ENCODE measurements around the gene ASH1L.
"Not testable (repeated sequence)": the region's sequence is repeated elsewhere in the genome, so short reads cannot be mapped to it uniquely, and the experiment has no call there.

ASH1L gene

DNA sequence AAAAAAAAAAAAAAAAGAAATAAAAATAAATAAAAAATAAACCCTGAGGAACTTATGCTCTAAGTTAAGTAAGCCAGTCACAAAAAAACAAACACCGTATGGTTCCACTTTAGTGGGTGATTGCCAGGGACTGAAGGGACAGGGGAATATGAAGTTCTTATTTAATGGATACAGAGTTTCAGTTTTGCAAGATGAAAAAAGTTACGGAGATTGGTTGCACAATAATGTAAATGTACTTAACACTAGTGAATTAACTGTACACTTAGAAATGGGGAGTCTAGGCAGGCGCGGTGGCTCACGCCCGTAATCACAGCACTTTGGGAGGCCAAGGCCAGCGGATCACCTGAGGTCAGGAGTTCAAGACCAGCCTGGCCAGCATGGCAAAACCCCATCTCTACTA, 111.4 kb downstream of the ASH1L start:
- DNase-seq (ENCODE audit: low read depth): no peak

GRCh38 chr1:155442431-155442830, 120.2 kb downstream of the ASH1L start:
- not testable (repeated sequence) for DNase-seq (ENCODE audit: low read depth)

GRCh38 chr1:155437405-155437804, 125.2 kb downstream of the ASH1L start:
- no peak for DNase-seq (ENCODE audit: low read depth)

DNA sequence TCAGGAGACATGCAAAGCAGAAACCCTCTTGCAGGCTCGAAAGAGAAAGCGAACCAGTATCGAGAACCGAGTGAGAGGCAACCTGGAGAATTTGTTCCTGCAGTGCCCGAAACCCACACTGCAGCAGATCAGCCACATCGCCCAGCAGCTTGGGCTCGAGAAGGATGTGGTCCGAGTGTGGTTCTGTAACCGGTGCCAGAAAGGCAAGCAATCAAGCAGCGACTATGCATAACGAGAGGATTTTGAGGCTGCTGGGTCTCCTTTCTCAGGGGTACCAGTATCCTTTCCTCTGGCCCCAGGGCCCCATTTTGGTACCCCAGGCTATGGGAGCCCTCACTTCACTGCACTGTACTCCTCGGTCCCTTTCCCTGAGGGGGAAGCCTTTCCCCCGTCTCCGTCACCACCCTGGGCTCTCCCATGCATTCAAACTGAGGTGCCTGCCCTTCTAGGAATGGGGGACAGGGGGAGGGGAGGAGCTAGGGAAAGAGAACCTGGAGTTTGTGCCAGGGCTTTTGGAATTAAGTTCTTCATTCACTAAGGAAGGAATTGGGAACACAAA, 128.7 kb downstream of the ASH1L start:
- DNase-seq (ENCODE audit: low read depth): not testable (repeated sequence)

DNA sequence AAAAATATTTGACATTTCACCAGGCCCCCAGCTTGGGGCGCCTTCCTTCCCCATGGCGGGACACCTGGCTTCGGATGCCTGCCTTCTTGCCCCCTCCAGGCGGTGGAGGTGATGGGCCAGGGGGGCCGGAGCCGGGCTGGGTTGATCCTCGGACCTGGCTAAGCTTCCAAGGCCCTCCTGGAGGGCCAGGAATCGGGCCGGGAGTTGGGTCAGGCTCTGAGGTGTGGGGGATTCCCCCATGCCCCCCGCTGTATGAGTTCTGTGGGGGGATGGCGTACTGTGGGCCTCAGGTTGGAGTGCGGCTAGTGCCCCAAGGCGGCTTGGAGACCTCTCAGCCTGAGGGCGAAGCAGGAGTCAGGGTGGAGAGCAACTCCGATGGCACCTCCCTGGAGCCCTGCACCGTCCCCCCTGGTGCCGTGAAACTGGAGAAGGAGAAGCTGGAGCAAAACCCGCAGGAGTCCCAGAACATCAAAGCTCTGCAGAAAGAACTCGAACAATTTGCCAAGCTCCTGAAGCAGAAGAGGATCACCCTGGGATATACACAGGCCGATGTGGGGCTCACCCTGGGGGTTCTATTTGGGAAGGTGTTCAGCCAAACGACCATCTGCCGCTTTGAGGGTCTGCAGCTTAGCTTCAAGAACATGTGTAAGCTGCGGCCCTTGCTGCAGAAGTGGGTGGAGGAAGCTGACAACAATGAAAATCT, 129.3 kb downstream of the ASH1L start:
- not testable (repeated sequence) for DNase-seq (ENCODE audit: low read depth)

DNA sequence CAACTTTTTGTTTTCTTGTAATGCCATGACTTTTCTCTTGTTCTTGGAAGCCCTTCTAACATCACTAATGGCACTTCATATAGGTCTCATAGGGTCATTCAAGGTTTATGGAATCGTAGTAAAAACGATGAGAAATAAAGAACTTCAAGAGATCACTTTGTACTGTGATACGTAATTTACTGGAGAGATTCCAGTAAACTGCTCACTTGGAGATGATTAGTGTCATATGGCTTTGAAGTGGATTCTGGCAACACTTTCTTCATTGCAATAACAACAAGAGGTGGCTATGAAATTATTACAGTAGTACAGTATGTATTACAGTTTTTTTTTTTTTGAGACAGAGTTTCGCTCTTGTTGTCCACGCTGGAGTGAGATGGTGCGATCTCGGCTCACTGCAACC, 138.5 kb downstream of the ASH1L start:
- no peak for DNase-seq (ENCODE audit: low read depth)

DNA sequence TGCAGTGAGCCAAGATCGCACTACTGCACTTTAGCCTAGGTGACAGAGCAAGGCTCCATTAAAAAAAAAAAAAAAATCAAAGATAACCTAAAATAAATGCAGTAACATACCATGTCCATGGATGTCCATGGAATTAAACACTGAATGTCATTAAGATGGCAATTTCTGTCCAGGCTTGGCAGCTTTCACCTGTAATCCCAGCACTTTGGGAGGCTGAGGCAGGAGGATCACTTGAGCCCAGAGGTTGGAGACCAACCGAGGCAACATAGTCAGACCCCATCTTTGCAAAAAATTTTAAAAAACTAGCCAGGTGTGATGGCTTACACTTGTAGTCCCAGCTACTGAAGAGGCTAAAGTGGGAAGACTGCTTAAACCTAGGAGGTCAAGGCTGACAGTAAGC, 141.8 kb downstream of the ASH1L start:
- DNase-seq (ENCODE audit: low read depth): no peak

DNA sequence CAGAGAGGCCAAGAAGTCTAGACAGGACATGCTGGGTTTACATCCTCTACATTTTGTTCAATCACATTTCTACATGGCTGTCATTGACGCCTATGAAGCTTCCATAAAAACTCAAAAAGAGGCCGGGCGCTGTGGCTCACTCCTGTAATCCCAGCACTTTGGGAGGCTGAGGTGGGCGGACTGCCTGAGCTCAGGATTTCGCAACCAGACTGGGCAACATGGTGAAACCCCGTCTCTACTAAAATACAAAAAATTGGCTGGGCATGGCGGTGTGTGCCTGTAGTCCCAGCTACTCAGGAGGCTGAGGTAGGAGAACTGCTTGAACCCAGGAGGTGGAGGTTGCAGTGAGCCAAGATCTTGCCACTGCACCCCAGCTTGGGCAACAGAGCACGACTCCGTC, 150.8 kb downstream of the ASH1L start:
- DNase-seq (ENCODE audit: low read depth): not testable (repeated sequence)

DNA sequence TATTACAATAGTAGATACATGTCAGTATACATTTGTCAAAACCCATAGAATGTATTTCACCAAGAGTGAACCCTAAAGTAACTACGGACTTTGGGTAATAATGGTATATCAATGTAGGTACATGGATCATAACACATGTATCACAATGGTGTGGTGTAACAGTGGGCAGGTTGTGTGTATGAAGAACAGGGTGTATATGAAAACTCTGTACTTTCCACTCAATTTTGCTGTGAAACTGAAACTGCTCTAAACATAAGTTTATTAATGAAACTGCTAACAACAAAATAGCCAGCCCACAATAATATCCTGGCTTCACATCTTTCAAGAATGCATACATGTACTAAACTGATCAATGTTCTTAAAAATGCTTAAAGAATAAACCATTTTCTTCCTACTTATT, 151.7 kb downstream of the ASH1L start:
- no peak for DNase-seq (ENCODE audit: low read depth)

DNA sequence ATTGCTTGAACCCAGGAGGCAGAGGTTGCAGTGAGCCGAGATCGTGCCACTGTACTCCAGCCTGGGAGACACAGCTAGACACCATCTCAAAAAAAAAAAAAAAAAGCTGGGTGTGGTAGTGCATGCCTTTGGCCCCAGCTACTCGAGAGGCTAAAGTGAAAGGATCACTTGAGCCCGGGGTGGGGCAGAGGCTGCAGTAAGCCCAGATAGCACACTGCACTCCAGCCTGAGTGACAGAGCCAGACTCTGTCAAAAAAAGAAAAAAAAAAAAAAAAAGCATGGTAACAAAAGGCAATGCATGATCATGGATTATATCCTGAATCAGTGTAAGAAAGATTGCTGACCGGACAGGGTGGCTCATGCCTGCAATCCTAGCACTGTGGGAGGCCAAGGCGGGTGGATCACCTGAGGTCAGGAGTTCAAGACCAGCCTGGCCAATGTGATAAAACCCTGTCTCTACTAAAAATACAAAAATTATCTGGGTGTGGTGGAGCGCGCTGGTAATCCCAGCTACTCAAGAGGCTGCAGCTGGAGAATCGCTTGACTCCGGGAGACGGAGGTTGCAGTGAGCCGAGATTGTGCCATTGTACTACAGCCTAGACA, 165.6 kb downstream of the ASH1L start:
- no peak for DNase-seq (ENCODE audit: low read depth)

GRCh38 chr1:155392898-155393411, 169.6 kb downstream of the ASH1L start:
- DNase-seq (ENCODE audit: low read depth): no peak

GRCh38 chr1:155389826-155390225, 172.8 kb downstream of the ASH1L start:
- no peak for DNase-seq (ENCODE audit: low read depth)

DNA sequence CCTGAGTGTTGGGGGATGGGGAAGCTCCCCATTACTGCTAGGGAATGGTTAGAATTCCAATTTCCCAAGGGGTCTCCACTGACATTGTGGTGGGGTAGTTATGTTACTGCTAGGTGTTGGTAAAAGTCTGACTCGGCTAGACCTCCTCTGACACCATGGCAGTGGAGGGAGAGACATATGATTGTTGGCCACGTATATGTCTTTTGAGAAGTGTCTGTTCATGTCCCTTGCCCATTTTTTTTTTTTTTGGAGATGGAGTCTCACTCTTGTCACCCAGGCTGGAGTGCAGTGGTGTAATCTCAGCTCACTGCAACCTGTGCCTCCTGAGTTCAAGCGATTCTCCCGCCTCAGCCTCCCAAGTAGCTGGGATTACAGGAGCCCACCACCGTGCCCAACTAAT, 176.8 kb downstream of the ASH1L start:
- not testable (repeated sequence) for DNase-seq (ENCODE audit: low read depth)

- DNase-seq (ENCODE audit: low read depth): no peak
Measured at GRCh38 chr1:155383406-155383805, 179.2 kb downstream of the ASH1L start.

DNA sequence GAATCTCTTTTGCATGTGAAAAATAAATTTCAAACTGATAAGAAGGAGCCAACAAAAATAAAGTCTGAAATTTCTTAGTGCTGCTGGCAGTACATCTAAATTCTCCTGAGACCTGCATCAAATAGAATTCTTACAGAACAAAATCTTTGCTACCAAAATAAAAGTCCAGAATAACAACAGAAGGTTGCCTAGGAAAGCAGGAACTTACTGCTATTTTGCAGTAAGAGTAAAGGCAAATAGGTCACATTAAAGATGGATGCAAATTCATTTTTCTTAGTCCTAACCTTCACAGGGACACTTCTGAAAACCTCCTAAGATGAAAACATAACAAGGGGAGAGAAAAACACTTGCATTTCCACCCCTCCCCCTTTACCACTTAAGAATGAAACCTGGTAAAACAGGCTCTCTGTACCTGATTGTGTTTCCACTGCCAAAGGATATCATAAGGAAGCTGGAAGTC, 182.9 kb downstream of the ASH1L start:
- no peak for DNase-seq (ENCODE audit: low read depth)

DNA sequence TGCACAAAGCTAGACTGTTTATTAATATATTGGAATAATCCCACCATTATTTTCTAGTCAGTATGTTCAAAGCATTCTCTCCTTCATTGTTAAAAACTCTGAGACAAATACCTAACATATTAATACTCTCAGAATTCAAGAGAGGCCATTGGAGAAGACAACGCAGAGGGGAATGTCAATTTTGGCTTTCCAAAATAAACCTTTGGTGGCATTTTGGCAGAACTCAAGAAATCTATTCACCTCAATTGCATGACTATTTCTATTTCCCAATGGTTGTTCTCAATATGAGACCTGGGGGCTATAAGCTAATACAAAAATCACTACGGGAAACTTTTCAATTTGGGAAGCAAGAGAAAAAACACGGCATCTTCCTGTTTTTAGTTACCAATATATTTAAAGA, 183.4 kb downstream of the ASH1L start:
- DNase-seq (ENCODE audit: low read depth): no peak

DNA sequence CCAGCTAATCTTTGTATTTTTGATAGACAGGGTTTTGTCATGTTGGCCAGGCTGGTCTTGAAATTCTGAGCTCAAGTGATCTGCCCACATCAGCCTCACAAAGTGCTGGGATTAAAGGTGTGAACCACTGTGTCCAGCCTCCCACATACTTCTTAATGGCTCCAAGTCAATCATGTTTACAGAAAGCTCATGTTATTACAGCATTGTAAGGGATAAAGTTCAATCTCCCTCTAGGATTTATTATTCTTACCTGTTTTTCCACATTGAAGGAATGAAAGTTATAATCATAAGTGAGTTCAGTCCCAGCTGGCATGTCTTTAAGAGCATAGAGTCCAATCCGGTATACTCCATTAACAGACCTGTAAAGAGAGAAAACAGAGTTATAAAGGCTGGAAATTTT, 202.6 kb downstream of the ASH1L start:
- no peak for DNase-seq (ENCODE audit: low read depth)

DNA sequence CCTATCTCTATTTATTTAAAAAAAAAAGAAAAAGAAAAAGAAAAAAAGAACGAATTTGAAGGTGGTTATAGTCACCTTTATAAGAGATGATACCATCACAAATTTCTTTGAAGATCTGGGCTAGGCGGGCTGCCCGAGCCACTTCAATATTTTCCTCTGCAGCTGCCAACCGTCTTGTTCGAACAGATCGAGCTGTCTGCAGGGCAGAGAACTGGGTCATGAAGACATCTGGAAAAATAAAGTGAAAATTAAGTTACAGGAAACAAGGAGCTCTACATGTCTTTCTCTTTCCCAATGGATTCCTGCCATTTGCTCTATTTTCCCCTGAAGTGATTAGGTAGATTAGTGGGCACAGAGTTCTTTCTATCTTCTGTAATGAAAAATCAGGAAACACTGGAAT, 210.0 kb downstream of the ASH1L start:
- DNase-seq (ENCODE audit: low read depth): no peak

DNA sequence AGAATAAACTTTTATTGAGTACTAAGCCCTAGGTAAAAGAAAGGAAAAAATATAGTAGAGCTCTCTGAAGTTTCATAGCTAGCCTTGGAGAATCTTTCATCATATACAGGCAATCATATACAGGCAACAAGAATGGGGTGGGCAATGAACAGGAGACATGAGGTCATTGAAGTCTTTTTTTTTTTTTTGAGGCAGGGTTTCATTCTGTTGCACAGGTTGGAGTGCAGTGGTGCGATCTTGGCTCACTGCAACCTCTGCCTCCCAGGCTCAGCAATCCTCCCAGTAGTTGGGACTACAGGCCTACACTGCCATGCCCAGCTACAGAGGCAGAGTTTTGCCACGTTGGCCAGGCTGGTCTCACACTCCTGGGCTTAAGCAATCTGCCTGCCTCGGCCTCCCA, 219.8 kb downstream of the ASH1L start:
- DNase-seq (ENCODE audit: low read depth): no peak

DNA sequence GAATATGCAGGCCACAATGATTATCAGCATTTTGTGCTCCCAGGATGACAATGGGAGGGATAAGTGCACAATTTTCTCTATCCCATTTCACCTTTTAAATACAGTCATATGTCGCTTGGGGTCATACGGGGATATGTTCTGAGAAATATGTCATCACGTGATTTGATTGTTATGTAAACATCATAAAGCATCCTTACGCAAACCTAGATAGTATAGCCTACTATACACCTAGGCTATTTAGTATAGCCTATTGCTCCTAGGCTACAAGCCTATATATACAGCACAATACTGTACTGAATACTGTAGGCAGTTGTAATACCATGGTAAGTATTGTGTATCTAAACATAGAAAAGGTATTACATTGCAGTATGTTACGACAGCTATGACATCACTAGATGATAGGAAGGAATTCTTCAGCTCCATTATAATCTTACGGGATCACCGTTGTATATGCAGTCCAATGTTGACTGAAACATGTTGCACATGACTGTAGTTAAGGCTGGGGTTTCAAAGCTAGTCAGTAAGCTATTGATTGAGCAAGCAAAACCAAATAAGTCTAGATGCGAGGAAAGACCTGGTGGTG, 223.0 kb downstream of the ASH1L start:
- no peak for DNase-seq (ENCODE audit: low read depth)

DNA sequence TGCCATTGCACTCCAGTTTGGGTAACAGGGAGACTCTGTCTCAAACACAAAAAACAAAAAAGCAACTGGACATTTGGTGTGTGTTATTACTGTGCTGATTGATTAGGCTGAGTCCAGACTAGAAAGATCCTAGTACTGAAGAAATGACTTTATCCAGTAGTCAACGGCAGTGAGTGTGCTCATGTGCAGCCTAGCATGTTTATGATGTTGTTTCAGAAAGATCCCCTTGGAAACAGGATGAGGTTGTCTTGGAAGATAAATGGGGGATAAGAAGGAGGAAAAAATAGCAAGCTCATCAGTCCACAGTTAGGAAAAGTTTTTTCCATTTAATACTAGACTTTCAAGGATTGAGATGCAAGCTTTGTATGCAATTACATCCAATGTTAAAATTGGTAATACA, 227.6 kb downstream of the ASH1L start:
- no peak for DNase-seq (ENCODE audit: low read depth)

GRCh38 chr1:155329980-155330598, 232.5 kb downstream of the ASH1L start:
- no peak for DNase-seq (ENCODE audit: low read depth)

GRCh38 chr1:155328856-155329255, 233.7 kb downstream of the ASH1L start:
- DNase-seq (ENCODE audit: low read depth): not testable (repeated sequence)

Measured in GM04504 (cell line).